SK-N-SH (cell line): ENCODE data around the gene CLASP1. TPM values are rescaled to one million over a fixed set of nuclear protein-coding genes. Genes with fewer than 3 reads are reported as not detected.

Experiments used
- CTCF ChIA-PET: fragments of 300-600, 350-600 bp; formaldehyde crosslinking; extraction: SDS; loops from one replicate; lab custom pipeline; 2021; lab: Yijun Ruan, JAX
- POLR2A ChIA-PET: fragments of 350-600 bp; sonication (Branson Sonifier 250); formaldehyde crosslinking; extraction: SDS; loops from one replicate; lab custom pipeline; 2020; ENCODE audit warnings: antibody characterized with exemption, inconsistent platforms; lab: Yijun Ruan, JAX
- DNase-seq: peaks from one replicate; pipeline ENCODE4 v3.0.0; 2012
- H2AFZ ChIP-seq: fragments of 200-600 bp; sonication (generic); 2 replicates; pipeline ENCODE4 v1.8.1; 2016; ENCODE audit warnings: antibody characterized with exemption, mild to moderate bottlenecking, low read depth
- H3F3A ChIP-seq: fragments of 200-600 bp; sonication (generic); replicated peaks from 2 replicates; pipeline ENCODE3; 2016; ENCODE audit warnings: antibody characterized with exemption, mild to moderate bottlenecking; ENCODE audit not compliant: insufficient read depth
- H3K27ac ChIP-seq, 2 experiments: fragments of 200-500 bp in 1 of 2; fragments of 200-600 bp in 1 of 2; sonication (Bioruptor generic) in 1 of 2; sonication (generic), shearing (Covaris generic) in 1 of 2; 2 replicates each; pipeline versions ENCODE4 v1.5.1 to v1.6.1; 2014 to 2016; ENCODE audit warnings: low read depth in 2 of 2, inconsistent platforms in 1 of 2, low read length in 1 of 2, mild to moderate bottlenecking in 1 of 2, mixed read lengths in 1 of 2
- H3K27me3 ChIP-seq: fragments of 200-600 bp; sonication (generic), shearing (Covaris generic); 2 replicates; pipeline ENCODE4 v1.6.1; 2016; ENCODE audit warnings: mixed run types; ENCODE audit not compliant: insufficient read depth
- H3K36me3 ChIP-seq, 2 experiments: fragments of 200-500 bp in 1 of 2; fragments of 200-600 bp in 1 of 2; sonication (Bioruptor generic) in 1 of 2; sonication (generic) in 1 of 2; replicated peaks in 1 of 2; 2 replicates each; pipeline versions ENCODE3 to v1.5.1; 2014 to 2016; ENCODE audit warnings: low read length in 1 of 2, mild to moderate bottlenecking in 1 of 2; ENCODE audit not compliant: insufficient read depth in 2 of 2, control insufficient read depth in 1 of 2
- H3K4me1 ChIP-seq, 2 experiments: fragments of 200-500 bp in 1 of 2; fragments of 200-600 bp in 1 of 2; sonication (Bioruptor generic) in 1 of 2; sonication (generic), shearing (Covaris generic) in 1 of 2; 2 replicates each; pipeline versions ENCODE4 v1.5.1 to v1.6.1; 2014 to 2016; ENCODE audit warnings: low read depth in 1 of 2, low read length in 1 of 2, mixed run types in 1 of 2; ENCODE audit not compliant: insufficient read depth in 2 of 2, control insufficient read depth in 1 of 2
- H3K4me2 ChIP-seq: fragments of 200-600 bp; sonication (generic), shearing (Covaris generic); 2 replicates; pipeline ENCODE4 v1.6.1; 2017; ENCODE audit warnings: mixed run types
- H3K4me3 ChIP-seq, 2 experiments: fragments of 200-500 bp in 1 of 2; fragments of 200-600 bp in 1 of 2; sonication (Bioruptor generic) in 1 of 2; sonication (generic), shearing (Covaris generic) in 1 of 2; 2 replicates each; pipeline versions ENCODE4 v1.5.1 to v1.8.1; 2014 to 2016; ENCODE audit warnings: low read depth in 2 of 2, inconsistent platforms in 1 of 2, low read length in 1 of 2, mild to moderate bottlenecking in 1 of 2, mixed read lengths in 1 of 2, moderate library complexity in 1 of 2
- H3K79me2 ChIP-seq: fragments of 200-600 bp; sonication (generic); 2 replicates; pipeline ENCODE4 v1.8.1; 2017; ENCODE audit warnings: mild to moderate bottlenecking; ENCODE audit not compliant: insufficient read depth
- H3K9ac ChIP-seq: fragments of 200-600 bp; sonication (generic); 2 replicates; pipeline ENCODE4 v1.6.1; 2017; ENCODE audit warnings: mixed run types
- H3K9me2 ChIP-seq: fragments of 200-600 bp; sonication (generic); 2 replicates; pipeline ENCODE4 v1.6.1; 2017; ENCODE audit warnings: mixed run types
- H3K9me3 ChIP-seq: fragments of 200-600 bp; sonication (generic); 2 replicates; pipeline ENCODE4 v1.6.1; 2017; ENCODE audit warnings: mixed run types, mild to moderate bottlenecking, moderate library complexity
- H4K20me1 ChIP-seq: fragments of 200-600 bp; sonication (generic); 2 replicates; pipeline ENCODE4 v1.6.1; 2017; ENCODE audit warnings: mild to moderate bottlenecking, mixed run types; ENCODE audit not compliant: insufficient read depth
- EZH2phosphoT487 ChIP-seq: fragments of 200-600 bp; sonication (generic); IDR thresholded peaks from 2 replicates; pipeline ENCODE4 v1.6.1; 2017; ENCODE audit warnings: low read depth, mixed run types, mild to moderate bottlenecking, antibody characterized with exemption, moderate library complexity, borderline replicate concordance
- GABPA ChIP-seq: IDR thresholded peaks from 2 replicates; pipeline ENCODE4 v1.4.0; 2012; ENCODE audit warnings: low read depth, mild to moderate bottlenecking
- MEF2A ChIP-seq: IDR thresholded peaks from 2 replicates; pipeline ENCODE4 v1.4.0; 2012; ENCODE audit warnings: low read depth, borderline replicate concordance
- POLR2AphosphoS5 ChIP-seq: IDR thresholded peaks from 2 replicates; pipeline ENCODE4 v1.6.1; 2012; ENCODE audit warnings: low read depth, low read length
- RXRA ChIP-seq: IDR thresholded peaks from 2 replicates; pipeline ENCODE4 v1.4.0; 2012; ENCODE audit warnings: low read depth, mild to moderate bottlenecking, borderline replicate concordance
- SIN3A ChIP-seq: IDR thresholded peaks from 2 replicates; pipeline ENCODE4 v1.6.1; 2012; ENCODE audit warnings: low read depth, mild to moderate bottlenecking, low read length, moderate library complexity, borderline replicate concordance
- TAF1 ChIP-seq: IDR thresholded peaks from 2 replicates; pipeline ENCODE4 v1.6.1; 2012; ENCODE audit warnings: low read depth, mild to moderate bottlenecking, low read length, moderate library complexity, borderline replicate concordance
- TCF12 ChIP-seq: IDR thresholded peaks from 2 replicates; pipeline ENCODE4 v1.4.0; 2012
- TEAD4 ChIP-seq: IDR thresholded peaks from 2 replicates; pipeline ENCODE4 v1.4.0; 2012; ENCODE audit warnings: mild to moderate bottlenecking, borderline replicate concordance; ENCODE audit not compliant: insufficient read depth
- YY1 ChIP-seq: IDR thresholded peaks from 2 replicates; pipeline ENCODE4 v1.4.0; 2012; ENCODE audit warnings: low read depth, mild to moderate bottlenecking
- WGBS: methylation state at CpG from one replicate; pipeline ENCODE4 v1.1.6; 2017; ENCODE audit warnings: low lambda C conversion rate; 5-methylcytosine and 5-hydroxymethylcytosine counted together
- polyA plus RNA-seq, 3 experiments: library from polyadenylated mRNA; depleted of rRNA; stranded (reverse); fragments of >200 nt; gene quantifications; 2 replicates each; pipeline ENCODE4 v1.2.3, GENCODE V29; 2012
- TF ChIP-seq, protein P1 (sequence below): IDR thresholded peaks from 2 replicates; pipeline ENCODE4; 2012
- TF ChIP-seq, protein P2 (sequence below): fragments of 150-350 bp; IDR thresholded peaks from 2 replicates; pipeline ENCODE4 v1.6.1; 2016; ENCODE audit warnings: mild to moderate bottlenecking, low read depth, low read length

Gene CLASP1
- polyA plus RNA-seq, 1 of the 3 experiments (the other 2 are of a cell fraction), result 4.9 TPM

- DNase-seq, result no peak
- Histone ChIP-seq H3K4me3 (no peak overlapping the region), H3K27me3 (no peaks in the 10 kb centered on the region), H3K27ac (no peak overlapping the region), H3K79me2 (peaks cover 69% of the 10 kb centered on the region), H3K36me3 (no peaks in the 10 kb centered on the region), H3F3A (no peaks in the 10 kb centered on the region), H3K9ac (no peak overlapping the region), H3K4me2 (no peak overlapping the region), H2AFZ (no peak overlapping the region), H3K9me3 (no peaks in the 10 kb centered on the region), H3K4me1 (no peaks in the 10 kb centered on the region; a peak in 1 of 4 replicates), H3K9me2 (no peaks in the 10 kb centered on the region), H4K20me1 (peaks cover 28% of the 10 kb centered on the region; the same call in 1 of the 2 replicates)
- ChIA-PET CTCF (interaction anchor here (0.8 to 2.1 kb wide), 5 partner anchors 9 to 25 kb away, joined by 3 to 7 read pairs (median 4); partner anchors contain the start of gene RNU4ATAC), POLR2A (no interaction called here)
- TF ChIP-seq GABPA (no peak), POLR2AphosphoS5 (no peak), EZH2phosphoT487 (no peak), RXRA (no peak), TCF12 (no peak), TEAD4 (no peak)
- TF ChIP-seq, protein P1, sequence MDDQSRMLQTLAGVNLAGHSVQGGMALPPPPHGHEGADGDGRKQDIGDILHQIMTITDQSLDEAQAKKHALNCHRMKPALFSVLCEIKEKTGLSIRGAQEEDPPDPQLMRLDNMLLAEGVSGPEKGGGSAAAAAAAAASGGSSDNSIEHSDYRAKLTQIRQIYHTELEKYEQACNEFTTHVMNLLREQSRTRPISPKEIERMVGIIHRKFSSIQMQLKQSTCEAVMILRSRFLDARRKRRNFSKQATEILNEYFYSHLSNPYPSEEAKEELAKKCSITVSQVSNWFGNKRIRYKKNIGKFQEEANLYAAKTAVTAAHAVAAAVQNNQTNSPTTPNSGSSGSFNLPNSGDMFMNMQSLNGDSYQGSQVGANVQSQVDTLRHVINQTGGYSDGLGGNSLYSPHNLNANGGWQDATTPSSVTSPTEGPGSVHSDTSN, result no peak
- 94% methylated on average over 7 of the region's 7 CpGs for WGBS
These were observed 107.8 kb downstream of the CLASP1 start for GRCh38 chr2:121541495-121541894.

DNA sequence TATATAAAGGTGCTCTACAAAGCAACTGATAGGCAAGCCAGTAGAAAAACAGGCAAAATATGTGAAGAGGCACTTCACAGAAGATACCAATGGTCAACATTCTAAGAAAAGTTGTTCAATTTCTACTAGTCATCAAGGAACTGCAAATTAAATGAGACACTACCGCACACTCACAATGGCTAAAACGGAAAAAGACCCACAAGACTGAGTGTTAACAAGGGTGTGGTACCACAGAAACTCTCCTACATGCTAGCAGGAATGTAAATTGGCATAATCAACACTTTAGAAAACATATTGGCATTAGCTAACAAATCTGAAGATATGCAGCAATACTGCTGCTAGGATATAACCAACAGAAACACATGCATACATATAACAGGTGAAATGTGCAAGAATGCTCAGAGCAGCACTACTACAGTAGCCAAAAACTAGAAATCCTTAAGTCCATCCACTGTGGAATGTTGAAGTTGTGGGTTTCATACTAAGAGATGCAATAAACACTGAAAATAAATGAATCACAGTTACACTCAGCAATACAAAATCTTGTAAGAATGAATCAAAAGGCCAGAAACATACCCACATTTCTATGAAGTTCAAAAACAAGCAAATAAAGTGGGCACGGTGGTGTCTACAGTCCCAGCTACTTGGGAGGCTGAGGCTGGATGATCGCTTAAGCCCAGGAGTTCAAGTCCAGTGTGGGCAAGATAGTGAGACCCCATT, 109.4 kb downstream of the CLASP1 start:
- TF ChIP-seq EZH2phosphoT487, result no peak
- H3K27ac ChIP-seq, result no peak overlapping the region
- no peaks in the 10 kb centered on the region for H3K27me3 ChIP-seq
- H3K4me1 ChIP-seq, result no peaks in the 10 kb centered on the region; a peak in 1 of 4 replicates
- WGBS, result 86% methylated on average over 4 of the region's 4 CpGs
- H3K4me3 ChIP-seq, result no peak overlapping the region
- peaks cover 79% of the 10 kb centered on the region for H3K79me2 ChIP-seq
- no peaks in the 10 kb centered on the region for H3F3A ChIP-seq
- H3K4me2 ChIP-seq, result no peak overlapping the region
- no peak overlapping the region for H3K9ac ChIP-seq
- no peaks in the 10 kb centered on the region for H3K9me3 ChIP-seq
- CTCF ChIA-PET, result interaction anchor here (0.6 to 1.6 kb wide), 2 partner anchors 9 to 12 kb away, joined by 3 to 4 read pairs; partner anchors contain the start of gene RNU4ATAC
- H3K36me3 ChIP-seq, result no peaks in the 10 kb centered on the region
- H3K9me2 ChIP-seq, result no peaks in the 10 kb centered on the region
- no peak for DNase-seq
- peaks cover 22% of the 10 kb centered on the region; the same call in 1 of the 2 replicates for H4K20me1 ChIP-seq
- no peak overlapping the region for H2AFZ ChIP-seq
- POLR2A ChIA-PET, result no interaction called here

- ChIA-PET CTCF (interaction anchor here (0.7 to 0.9 kb wide), 2 partner anchors 60 to 274 kb away, joined by 3 to 5 read pairs; no protein-coding TSS in a partner anchor), POLR2A (no interaction called here)
These were observed 112.3 kb downstream of the CLASP1 start for GRCh38 chr2:121536850-121537557.

More at GRCh38 chr2:121536850-121537557, 112.3 kb downstream of the CLASP1 start:
- Histone ChIP-seq H3K4me2 (no peak overlapping the region), H3K27ac (no peak overlapping the region), H3K27me3 (no peaks in the 10 kb centered on the region), H3K9me3 (no peaks in the 10 kb centered on the region), H3K9ac (no peak overlapping the region), H2AFZ (no peak overlapping the region), H3F3A (peaks cover 3% of the 10 kb centered on the region), H3K36me3 (no peaks in the 10 kb centered on the region), H3K4me3 (no peak overlapping the region), H3K4me1 (peaks cover 4 to 6% of the 10 kb centered on the region in 2 experiments; a peak in 2 of 4 replicates), H3K79me2 (peaks cover 77% of the 10 kb centered on the region), H3K9me2 (no peaks in the 10 kb centered on the region), H4K20me1 (peaks cover 16% of the 10 kb centered on the region; the same call in 1 of the 2 replicates)
- DNase-seq, result no peak
- TF ChIP-seq MEF2A, result no peak
- TF ChIP-seq SIN3A, result no peak
- TF ChIP-seq, protein P2, sequence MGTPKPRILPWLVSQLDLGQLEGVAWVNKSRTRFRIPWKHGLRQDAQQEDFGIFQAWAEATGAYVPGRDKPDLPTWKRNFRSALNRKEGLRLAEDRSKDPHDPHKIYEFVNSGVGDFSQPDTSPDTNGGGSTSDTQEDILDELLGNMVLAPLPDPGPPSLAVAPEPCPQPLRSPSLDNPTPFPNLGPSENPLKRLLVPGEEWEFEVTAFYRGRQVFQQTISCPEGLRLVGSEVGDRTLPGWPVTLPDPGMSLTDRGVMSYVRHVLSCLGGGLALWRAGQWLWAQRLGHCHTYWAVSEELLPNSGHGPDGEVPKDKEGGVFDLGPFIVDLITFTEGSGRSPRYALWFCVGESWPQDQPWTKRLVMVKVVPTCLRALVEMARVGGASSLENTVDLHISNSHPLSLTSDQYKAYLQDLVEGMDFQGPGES, result no peak
- no peak for TF ChIP-seq EZH2phosphoT487
- TF ChIP-seq YY1, result no peak
- TF ChIP-seq TAF1, result no peak
- WGBS, result 95% methylated on average over 9 of the region's 9 CpGs
